IMR-90 (cell line): ENCODE data around the gene ERC2. TPM values are rescaled to one million over a fixed set of nuclear protein-coding genes. Genes with fewer than 3 reads are reported as not detected.

Experiments used
- ATAC-seq: fragments of 200-7000 bp; cut with Tn5 transposase; 2 replicates; pipeline ENCODE4 v1.9.1; 2020; ENCODE audit warnings: low read depth, mild to moderate bottlenecking, moderate library complexity
- BruUV-seq: library from RNA; stranded (reverse); fragments of 400-500 nt; replicated peaks from 2 replicates; lab custom pipeline; 2021; lab: Mats Ljungman, UMichigan
- CTCF ChIA-PET: fragments of 300-600 bp; formaldehyde crosslinking; extraction: SDS; loops from one replicate; lab custom pipeline; 2021; ENCODE audit warnings: antibody characterized with exemption; lab: Yijun Ruan, JAX
- POLR2A ChIA-PET: fragments of 300-600 bp; sonication (Branson Sonifier 250); formaldehyde crosslinking; loops from one replicate; lab custom pipeline; 2022; ENCODE audit warnings: antibody characterized with exemption; ENCODE audit not compliant: unreplicated experiment; lab: Charles Lee
- DNase-seq: peaks from one replicate; pipeline ENCODE4 v3.0.0; 2013
- H2AFZ ChIP-seq: replicated peaks from 2 replicates; pipeline ENCODE3; 2013; ENCODE audit warnings: low read length, mild to moderate bottlenecking; ENCODE audit not compliant: poor library complexity
- H2AK5ac ChIP-seq: 2 replicates; pipeline ENCODE4 v1.6.1; 2013; ENCODE audit warnings: low read depth, low read length, inconsistent platforms
- H2AK9ac ChIP-seq: replicated peaks from 2 replicates; pipeline ENCODE3; 2013; ENCODE audit warnings: mild to moderate bottlenecking, low read depth, low read length, moderate library complexity; ENCODE audit not compliant: poor library complexity
- H2BK120ac ChIP-seq: 2 replicates; pipeline ENCODE4 v1.6.1; 2013; ENCODE audit warnings: low read depth, low read length, inconsistent platforms
- H2BK15ac ChIP-seq: 3 replicates; pipeline ENCODE4 v1.6.1; 2013; ENCODE audit warnings: low read depth, low read length, inconsistent platforms
- H2BK20ac ChIP-seq: 2 replicates; pipeline ENCODE4 v1.6.1; 2013; ENCODE audit warnings: low read depth, mild to moderate bottlenecking, inconsistent platforms, low read length, moderate library complexity
- H2BK5ac ChIP-seq: 2 replicates; pipeline ENCODE4 v1.6.1; 2013; ENCODE audit warnings: mild to moderate bottlenecking, low read depth, low read length, inconsistent platforms; ENCODE audit not compliant: poor library complexity, severe bottlenecking
- H3K14ac ChIP-seq: replicated peaks from 2 replicates; pipeline ENCODE4 v1.6.1; 2013; ENCODE audit warnings: low read depth, low read length, inconsistent platforms
- H3K18ac ChIP-seq: 2 replicates; pipeline ENCODE4 v1.6.1; 2013; ENCODE audit warnings: low read depth, low read length, control low read depth
- H3K23ac ChIP-seq: 2 replicates; pipeline ENCODE4 v1.6.1; 2013; ENCODE audit warnings: low read depth, low read length, inconsistent platforms
- H3K27ac ChIP-seq: 2 replicates; pipeline ENCODE4 v1.5.1; 2013; ENCODE audit warnings: mild to moderate bottlenecking, control low read depth, low read length; ENCODE audit not compliant: insufficient read depth
- H3K27me3 ChIP-seq: 2 replicates; pipeline ENCODE4 v1.6.1; 2013; ENCODE audit warnings: low read length; ENCODE audit not compliant: control insufficient read depth, insufficient read depth
- H3K36me3 ChIP-seq: 2 replicates; pipeline ENCODE4 v1.6.1; 2013; ENCODE audit warnings: low read length, mixed read lengths; ENCODE audit not compliant: control insufficient read depth, insufficient read depth
- H3K4ac ChIP-seq: 2 replicates; pipeline ENCODE4 v1.6.1; 2013; ENCODE audit warnings: low read depth, low read length, inconsistent platforms
- H3K4me1 ChIP-seq: 2 replicates; pipeline ENCODE4 v1.6.1; 2013; ENCODE audit warnings: low read length, mixed read lengths; ENCODE audit not compliant: control insufficient read depth, insufficient read depth
- H3K4me2 ChIP-seq: 2 replicates; pipeline ENCODE4 v1.6.1; 2013; ENCODE audit warnings: low read depth, mild to moderate bottlenecking, control low read depth, low read length, moderate library complexity
- H3K4me3 ChIP-seq: 2 replicates; pipeline ENCODE4 v1.5.1; 2013; ENCODE audit warnings: low read depth, mild to moderate bottlenecking, control low read depth, low read length, moderate library complexity; ENCODE audit not compliant: insufficient read depth
- H3K56ac ChIP-seq: 2 replicates; pipeline ENCODE4 v1.6.1; 2013; ENCODE audit warnings: low read length, inconsistent platforms; ENCODE audit not compliant: insufficient read depth; ENCODE audit errors: extremely low read depth
- H3K79me1 ChIP-seq, 2 experiments: 2 replicates each; pipeline ENCODE4 v1.6.1; 2013; ENCODE audit warnings: low read length in 2 of 2, inconsistent platforms in 1 of 2, low read depth in 1 of 2
- H3K9ac ChIP-seq: 2 replicates; pipeline ENCODE4 v1.6.1; 2013; ENCODE audit warnings: low read depth, low read length, control low read depth
- H3K9me1 ChIP-seq: 2 replicates; pipeline ENCODE4 v1.6.1; 2013; ENCODE audit warnings: low read length, inconsistent platforms; ENCODE audit not compliant: insufficient read depth
- H3K9me3 ChIP-seq: 2 replicates; pipeline ENCODE4 v1.6.1; 2013; ENCODE audit warnings: low read length; ENCODE audit not compliant: control insufficient read depth, insufficient read depth
- H4K20me1 ChIP-seq: 2 replicates; pipeline ENCODE4 v1.6.1; 2013; ENCODE audit warnings: low read length, inconsistent platforms; ENCODE audit not compliant: insufficient read depth
- H4K5ac ChIP-seq: 2 replicates; pipeline ENCODE4 v1.6.1; 2013; ENCODE audit warnings: mild to moderate bottlenecking, low read depth, low read length, control low read depth
- H4K8ac ChIP-seq, 2 experiments: 2 replicates each; pipeline ENCODE4 v1.6.1; 2013; ENCODE audit warnings: low read depth in 2 of 2, low read length in 2 of 2, control low read depth in 1 of 2, inconsistent platforms in 1 of 2
- H4K91ac ChIP-seq: 2 replicates; pipeline ENCODE4 v1.6.1; 2013; ENCODE audit warnings: low read depth, low read length, inconsistent platforms; ENCODE audit not compliant: insufficient read depth
- BHLHE40 ChIP-seq: fragments of 150-350 bp; IDR thresholded peaks from 2 replicates; pipeline ENCODE4 v1.6.1; 2016; ENCODE audit warnings: mild to moderate bottlenecking, low read depth, low read length
- CEBPB ChIP-seq: IDR thresholded peaks from 2 replicates; pipeline ENCODE4 v1.6.1; 2012; ENCODE audit warnings: low read depth, low read length, improper control_type of control experiment
- CTCF ChIP-seq: conservative IDR thresholded peaks from 2 replicates; pipeline ENCODE4 v1.5.1; 2012; ENCODE audit warnings: mild to moderate bottlenecking, low read depth, low read length, improper control_type of control experiment
- ELK1 ChIP-seq: fragments of 150-350 bp; IDR thresholded peaks from 2 replicates; pipeline ENCODE4 v1.6.1; 2016; ENCODE audit warnings: low read depth, mild to moderate bottlenecking, low read length, moderate library complexity, borderline replicate concordance
- FOS ChIP-seq: fragments of 150-350 bp; IDR thresholded peaks from 2 replicates; pipeline ENCODE4 v1.6.1; 2016; ENCODE audit warnings: low read depth, low read length
- MAFK ChIP-seq: IDR thresholded peaks from 2 replicates; pipeline ENCODE4 v1.6.1; 2012; ENCODE audit warnings: low read depth, low read length, improper control_type of control experiment
- MAZ ChIP-seq: IDR thresholded peaks from 2 replicates; pipeline ENCODE4 v1.6.1; 2012; ENCODE audit warnings: low read depth, mild to moderate bottlenecking, low read length, improper control_type of control experiment, moderate library complexity, borderline replicate concordance
- MXI1 ChIP-seq: IDR thresholded peaks from 2 replicates; pipeline ENCODE4 v1.6.1; 2012; ENCODE audit warnings: low read depth, mild to moderate bottlenecking, low read length, moderate library complexity, borderline replicate concordance
- NFE2L2 ChIP-seq: fragments of 150-350 bp; IDR thresholded peaks from 2 replicates; pipeline ENCODE4 v1.6.1; 2016; ENCODE audit warnings: low read depth, mild to moderate bottlenecking, low read length
- POLR2A ChIP-seq: IDR thresholded peaks from 2 replicates; pipeline ENCODE4 v1.6.1; 2012; ENCODE audit warnings: mild to moderate bottlenecking, low read depth, low read length
- RAD21 ChIP-seq: IDR thresholded peaks from 2 replicates; pipeline ENCODE4 v1.6.1; 2012; ENCODE audit warnings: low read length, improper control_type of control experiment
- RCOR1 ChIP-seq: IDR thresholded peaks from 2 replicates; pipeline ENCODE4 v1.6.1; 2012; ENCODE audit warnings: mild to moderate bottlenecking, low read length, improper control_type of control experiment; ENCODE audit not compliant: insufficient replicate concordance
- RFX5 ChIP-seq: IDR thresholded peaks from 2 replicates; pipeline ENCODE4 v1.8.0; 2012; ENCODE audit warnings: low read depth, mild to moderate bottlenecking, low read length, moderate library complexity
- SMC3 ChIP-seq: fragments of 150-350 bp; IDR thresholded peaks from 2 replicates; pipeline ENCODE4 v1.6.1; 2016; ENCODE audit warnings: low read depth, mild to moderate bottlenecking, antibody characterized with exemption, low read length, moderate library complexity
- USF2 ChIP-seq: fragments of 150-350 bp; IDR thresholded peaks from 2 replicates; pipeline ENCODE4 v1.6.1; 2017; ENCODE audit warnings: mild to moderate bottlenecking, antibody characterized with exemption, low read length, low read depth
- WGBS, 2 experiments: methylation state at CpG; one replicate each; pipeline versions ENCODE4 v1.1.5 to v1.1.7; 2013; ENCODE audit warnings: missing lambda C conversion rate in 2 of 2; ENCODE audit not compliant: insufficient read length in 1 of 2; ENCODE audit errors: extremely low coverage in 2 of 2; 5-methylcytosine and 5-hydroxymethylcytosine counted together
- dilution Hi-C: fragments of 300-500 bp; cut with HindIII; formaldehyde crosslinking; loops from one replicate; pipeline ENCODE4 v1.14.3; 2018; ENCODE audit warnings: low sequenced_read_pairs; ENCODE audit not compliant: unreplicated experiment
- in situ Hi-C: fragments of 300-500 bp; cut with MboI; formaldehyde crosslinking; loops from 3 replicates; pipeline ENCODE4 v1.14.3; 2019; ENCODE audit warnings: low sequenced_read_pairs, inconsistent platforms, mixed read lengths
- intact Hi-C: fragments of 100-400 bp; cut with micrococcal nuclease; formaldehyde crosslinking; loops from 2 replicates; pipeline ENCODE4 v1.10.0; 2022
- polyA plus RNA-seq, 3 experiments: library from polyadenylated mRNA; depleted of rRNA; stranded (reverse); fragments of >200 nt; gene quantifications; 2 replicates each; pipeline ENCODE4 v1.2.3, GENCODE V29; 2012; ENCODE audit warnings: low replicate concordance in 1 of 3
- total RNA-seq: library from RNA; depleted of rRNA; stranded (reverse); fragments of >200 nt; gene quantifications from 2 replicates; pipeline ENCODE4 v1.2.3, GENCODE V29; 2012

ERC2 gene
- total and polyA plus RNA-seq, 2 of the 4 experiments (the other 2 are of a cell fraction), result 0.17 to 0.18 TPM

- no peak overlapping the region for H2BK15ac ChIP-seq
- no peak overlapping the region for H2BK5ac ChIP-seq
- H3K79me1 ChIP-seq, result no peaks in the 10 kb centered on the region
- no peak overlapping the region for H2BK20ac ChIP-seq
- in situ Hi-C loops, result loop anchor here (5.0 to 10.0 kb wide), 3 partner anchors 767 to 1827 kb away; partner anchors contain the start of gene WNT5A
- no peak for TF ChIP-seq MXI1
- TF ChIP-seq MAZ, result no peak
- no peak for TF ChIP-seq RFX5
- TF ChIP-seq MAFK, result no peak
- no peak for TF ChIP-seq NFE2L2
- no peak for TF ChIP-seq FOS
- peak; percentile 60; the same call in 1 of the 2 replicates for TF ChIP-seq SMC3
- TF ChIP-seq CEBPB, result no peak
- TF ChIP-seq BHLHE40, result no peak
- TF ChIP-seq CTCF, result peak; percentile 79
- TF ChIP-seq ELK1, result no peak
- TF ChIP-seq RAD21, result peak; percentile 79
- TF ChIP-seq RCOR1, result no peak
- TF ChIP-seq USF2, result no peak
- no peak for TF ChIP-seq POLR2A
- no peaks in the 10 kb centered on the region for H3K36me3 ChIP-seq
- H4K91ac ChIP-seq, result no peak overlapping the region
- H3K14ac ChIP-seq, result no peak overlapping the region
- no TSS peak for BruUV-seq
- no peak overlapping the region for H3K9ac ChIP-seq
- H3K4ac ChIP-seq, result no peak overlapping the region
- no peak overlapping the region for H3K4me3 ChIP-seq
- H2AK5ac ChIP-seq, result no peak overlapping the region
- H4K8ac ChIP-seq, result no peak overlapping the region
- H3K18ac ChIP-seq, result no peak overlapping the region
- peaks cover 2% of the 10 kb centered on the region; the same call in 1 of the 2 replicates for H3K27me3 ChIP-seq
- POLR2A ChIA-PET, result no interaction called here
- no peaks in the 10 kb centered on the region for H3K4me1 ChIP-seq
- no peak overlapping the region for H3K4me2 ChIP-seq
- no peaks in the 10 kb centered on the region for H4K20me1 ChIP-seq
- no CpG with 5 or more reads among the region's 3 CpGs for WGBS, 2 experiments
- dilution Hi-C loops, result no loop called here
- H2AK9ac ChIP-seq, result no peak overlapping the region
- no peaks in the 10 kb centered on the region for H3K9me1 ChIP-seq
- H2BK120ac ChIP-seq, result no peak overlapping the region
- no peak overlapping the region for H4K5ac ChIP-seq
- H3K23ac ChIP-seq, result no peak overlapping the region
- H3K27ac ChIP-seq, result no peak overlapping the region
- H3K9me3 ChIP-seq, result no peaks in the 10 kb centered on the region
- CTCF ChIA-PET, result interaction anchor here (0.7 to 0.9 kb wide), 4 partner anchors 9 to 213 kb away, joined by 3 to 4 read pairs (median 3); no protein-coding TSS in a partner anchor
- H3K56ac ChIP-seq, result no peak overlapping the region
- intact Hi-C loops, result loop anchor here (1.0 to 5.0 kb wide), 6 partner anchors 209 to 1823 kb away; no protein-coding TSS in a partner anchor
- peak; percentile 51 for DNase-seq
- no peak overlapping the region for H2AFZ ChIP-seq
- ATAC-seq, result peak; percentile 79
These were observed 216.8 kb downstream of the ERC2 start for GRCh38 chr3:56251343-56251945.
